AG09309 (cell line): ENCODE results near the gene HSD17B4.
"Not testable (repeated sequence)": the region's sequence is repeated elsewhere in the genome, so short reads cannot be mapped to it uniquely, and the experiment has no call there.

Experiments
- DNase-seq: peaks from one replicate; pipeline ENCODE4 v3.0.0-alpha.2; 2010; ENCODE audit warnings: low read depth
- H3K4me3 ChIP-seq: 2 replicates; pipeline ENCODE4 v1.5.1; 2011; ENCODE audit warnings: mild to moderate bottlenecking, low read depth, low read length, moderate library complexity; ENCODE audit not compliant: control insufficient read depth
- TF ChIP-seq, protein P1 (sequence below): IDR thresholded peaks from 2 replicates; pipeline ENCODE4 v1.5.1; 2011; ENCODE audit warnings: mild to moderate bottlenecking, low read depth, low read length, inconsistent platforms; ENCODE audit not compliant: insufficient read depth, control insufficient read depth; ENCODE audit errors: missing control alignments

HSD17B4 gene

DNA sequence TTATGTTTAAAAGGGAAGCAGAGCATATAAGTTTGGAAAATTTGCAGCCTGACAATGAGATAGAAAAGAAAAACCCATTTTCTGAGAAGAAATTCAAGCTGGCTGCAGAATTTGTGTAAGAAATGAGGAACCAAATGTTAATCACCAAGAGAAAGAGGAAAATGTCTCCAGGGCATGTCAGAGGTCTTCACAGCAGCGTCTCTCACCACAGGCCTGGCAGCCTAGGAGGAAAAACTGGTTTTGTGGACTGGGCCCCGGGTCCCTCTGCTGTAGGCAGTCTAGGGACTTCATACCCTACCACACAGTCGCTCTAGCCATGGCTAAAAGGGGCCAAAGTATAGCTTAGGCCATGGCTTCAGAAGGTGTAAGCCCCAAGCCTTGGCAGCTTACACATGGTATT is 32.1 kb upstream of the HSD17B4 start:
- H3K4me3 ChIP-seq = no peak overlapping the region
- TF ChIP-seq, protein P1, sequence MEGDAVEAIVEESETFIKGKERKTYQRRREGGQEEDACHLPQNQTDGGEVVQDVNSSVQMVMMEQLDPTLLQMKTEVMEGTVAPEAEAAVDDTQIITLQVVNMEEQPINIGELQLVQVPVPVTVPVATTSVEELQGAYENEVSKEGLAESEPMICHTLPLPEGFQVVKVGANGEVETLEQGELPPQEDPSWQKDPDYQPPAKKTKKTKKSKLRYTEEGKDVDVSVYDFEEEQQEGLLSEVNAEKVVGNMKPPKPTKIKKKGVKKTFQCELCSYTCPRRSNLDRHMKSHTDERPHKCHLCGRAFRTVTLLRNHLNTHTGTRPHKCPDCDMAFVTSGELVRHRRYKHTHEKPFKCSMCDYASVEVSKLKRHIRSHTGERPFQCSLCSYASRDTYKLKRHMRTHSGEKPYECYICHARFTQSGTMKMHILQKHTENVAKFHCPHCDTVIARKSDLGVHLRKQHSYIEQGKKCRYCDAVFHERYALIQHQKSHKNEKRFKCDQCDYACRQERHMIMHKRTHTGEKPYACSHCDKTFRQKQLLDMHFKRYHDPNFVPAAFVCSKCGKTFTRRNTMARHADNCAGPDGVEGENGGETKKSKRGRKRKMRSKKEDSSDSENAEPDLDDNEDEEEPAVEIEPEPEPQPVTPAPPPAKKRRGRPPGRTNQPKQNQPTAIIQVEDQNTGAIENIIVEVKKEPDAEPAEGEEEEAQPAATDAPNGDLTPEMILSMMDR = no peak
- no peak for DNase-seq

DNA sequence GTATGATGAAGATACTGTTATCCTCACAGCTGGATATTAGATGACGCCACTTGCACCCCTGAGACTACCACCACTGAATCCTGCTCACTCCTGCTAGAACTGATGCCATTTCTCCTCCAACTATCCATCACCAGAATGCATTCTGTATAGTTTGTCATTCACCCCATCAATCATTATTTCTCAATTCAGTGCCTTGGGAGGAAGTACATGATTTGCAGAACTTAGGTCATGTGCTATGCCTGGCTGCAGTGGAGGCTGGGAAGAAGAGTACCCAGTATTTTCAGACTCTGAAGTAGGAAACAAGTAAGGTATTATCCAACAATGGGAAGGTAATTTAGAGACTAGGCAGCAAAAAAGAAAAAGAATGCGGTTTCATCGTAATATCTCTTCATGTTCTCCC is 26.2 kb upstream of the HSD17B4 start:
- no peak for DNase-seq
- TF ChIP-seq, protein P1 = no peak

DNA sequence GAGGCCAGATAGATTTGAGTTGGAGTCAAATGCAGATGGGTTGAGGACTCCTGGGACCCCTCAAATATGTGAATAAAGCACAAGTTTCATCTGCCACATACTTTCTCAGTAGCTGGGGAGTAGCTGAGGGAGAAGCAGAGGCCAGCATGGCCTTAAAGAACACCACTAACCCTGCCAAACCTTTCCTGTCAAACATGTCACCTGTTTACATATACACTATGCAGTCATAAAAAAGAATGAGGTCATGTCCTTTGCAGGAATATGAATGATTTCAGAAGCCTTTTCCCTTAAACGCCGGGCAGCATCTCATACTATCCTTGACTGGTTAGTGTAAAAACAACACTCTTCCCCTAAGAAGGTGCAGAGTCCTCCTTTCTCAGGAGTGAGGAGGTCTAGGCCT is 25.2 kb upstream of the HSD17B4 start:
- TF ChIP-seq, protein P1 = no peak
- no peak overlapping the region for H3K4me3 ChIP-seq
- no peak for DNase-seq

More for the DNA sequence above, 26.2 kb upstream of the HSD17B4 start:
- H3K4me3 ChIP-seq = no peak overlapping the region

DNA sequence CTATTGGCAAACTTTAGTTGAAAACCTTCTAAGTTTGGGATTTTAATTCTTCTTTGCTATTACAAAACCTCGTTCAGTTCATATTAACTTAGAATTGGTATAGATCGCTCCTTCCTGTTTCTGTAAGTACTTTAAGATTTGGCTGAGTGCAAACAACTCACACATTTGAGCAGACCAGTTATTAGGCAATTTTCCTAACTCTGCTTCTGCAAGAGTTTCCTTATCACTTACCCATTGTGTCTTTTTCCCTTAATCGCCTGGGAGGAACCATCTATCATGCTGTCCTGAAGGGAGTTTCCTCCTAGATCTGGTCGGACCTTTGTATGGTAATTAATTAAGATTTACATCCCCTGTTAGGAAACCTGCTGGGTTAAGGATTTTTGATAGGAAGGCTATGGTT is 24.7 kb upstream of the HSD17B4 start:
- not testable (repeated sequence) for H3K4me3 ChIP-seq, DNase-seq

DNA sequence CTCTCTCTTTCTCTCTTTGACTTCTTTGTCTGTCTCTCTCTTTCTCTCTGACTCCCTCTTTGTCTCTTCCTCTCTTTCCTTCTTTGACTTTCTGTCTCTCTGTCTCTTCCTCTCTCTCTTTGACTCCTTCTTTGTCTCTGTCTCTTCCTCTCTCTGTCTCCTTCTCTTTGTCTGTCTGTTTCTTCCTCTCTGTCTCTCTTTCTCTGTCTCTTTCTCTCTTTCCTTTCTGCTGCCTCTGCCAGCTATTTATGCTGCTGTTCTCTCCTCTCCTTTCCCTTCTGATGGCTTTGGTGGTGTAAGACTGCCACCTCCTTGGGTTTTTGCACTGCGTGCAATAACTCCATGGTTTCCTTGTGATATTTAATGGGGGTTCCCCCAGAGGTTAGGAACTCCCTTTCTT is 24.1 kb upstream of the HSD17B4 start:
- not testable (repeated sequence) for DNase-seq, H3K4me3 ChIP-seq

DNA sequence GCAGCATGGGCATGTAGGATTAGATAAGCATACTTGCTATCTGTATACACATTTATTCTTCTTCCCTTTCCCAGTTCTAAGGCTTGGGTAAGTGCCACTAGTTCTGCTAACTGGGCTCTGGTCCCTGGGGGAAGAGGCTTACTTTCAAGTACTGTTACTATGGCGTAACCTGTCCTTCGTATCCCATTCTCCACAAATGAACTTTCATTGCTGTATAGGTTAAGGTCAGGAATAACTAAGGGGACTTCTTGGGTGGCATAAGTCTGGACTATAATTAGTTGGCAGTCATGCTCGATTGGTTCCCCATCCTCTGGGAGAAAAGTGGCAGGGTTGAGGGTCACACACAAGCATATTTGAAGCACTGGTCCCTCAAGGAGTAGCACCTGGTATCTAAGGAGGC is 23.7 kb upstream of the HSD17B4 start:
- DNase-seq, H3K4me3 ChIP-seq: not testable (repeated sequence)

DNA sequence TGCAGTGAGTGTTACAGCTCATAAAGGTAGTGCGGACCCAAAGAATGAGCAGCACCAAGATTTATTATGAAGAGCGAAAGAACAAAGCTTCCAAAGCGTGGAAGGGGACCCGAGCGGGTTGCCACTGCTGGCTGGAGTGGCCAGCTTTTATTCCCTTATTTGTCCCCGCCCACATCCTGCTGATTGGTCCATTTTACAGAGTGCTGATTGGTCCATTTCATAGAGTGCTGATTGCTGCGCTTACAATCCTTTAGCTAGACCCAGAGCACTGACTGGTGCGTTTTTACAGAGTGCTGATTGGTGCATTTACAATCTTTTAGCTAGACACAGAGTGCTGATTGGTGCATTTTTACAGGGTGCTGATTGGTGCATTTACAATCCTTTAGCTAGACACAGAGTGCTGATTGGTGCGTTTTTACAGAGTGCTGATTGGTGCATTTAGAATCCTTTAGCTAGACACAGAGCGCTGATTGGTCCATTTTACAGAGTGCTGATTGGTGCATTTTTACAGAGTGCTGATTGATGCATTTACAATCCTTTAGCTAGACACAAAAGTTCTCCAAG is 19.5 kb upstream of the HSD17B4 start:
- DNase-seq, H3K4me3 ChIP-seq: not testable (repeated sequence)

DNA sequence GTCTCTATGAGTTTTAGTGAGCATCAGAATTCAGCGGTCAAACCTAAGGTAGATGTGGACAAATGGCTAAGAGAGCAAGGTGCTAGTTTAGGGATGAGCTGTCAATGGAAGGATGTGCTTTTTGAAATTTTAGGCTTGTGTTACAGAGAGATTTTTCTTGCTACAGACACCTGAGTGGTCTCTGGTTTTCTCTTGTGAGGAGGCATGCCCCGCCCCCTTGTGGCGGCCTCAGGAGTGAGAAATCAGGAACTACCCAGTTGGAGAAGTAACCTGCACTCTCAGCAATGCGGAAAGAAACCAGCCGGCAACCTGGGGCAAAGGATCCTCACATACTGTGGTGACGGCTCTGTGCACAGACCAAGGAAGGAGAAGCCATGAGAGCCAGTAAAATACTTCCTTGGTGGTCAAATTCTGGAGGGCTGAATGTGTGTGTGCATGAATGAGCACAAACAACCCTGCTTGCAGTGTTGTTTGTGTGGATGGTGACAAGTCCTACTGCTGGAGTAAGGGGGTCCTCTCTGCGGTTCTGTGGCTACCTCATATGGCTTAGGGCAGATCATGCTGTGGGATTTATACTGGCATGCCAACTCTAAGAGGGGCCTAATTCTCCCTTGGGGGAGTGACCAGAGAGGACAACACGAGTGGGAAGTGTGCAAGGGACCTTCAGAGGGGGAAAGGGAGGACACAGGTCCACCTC is 16.7 kb upstream of the HSD17B4 start:
- H3K4me3 ChIP-seq = no peak overlapping the region
- no peak for DNase-seq
- TF ChIP-seq, protein P1 = peak; percentile 77

DNA sequence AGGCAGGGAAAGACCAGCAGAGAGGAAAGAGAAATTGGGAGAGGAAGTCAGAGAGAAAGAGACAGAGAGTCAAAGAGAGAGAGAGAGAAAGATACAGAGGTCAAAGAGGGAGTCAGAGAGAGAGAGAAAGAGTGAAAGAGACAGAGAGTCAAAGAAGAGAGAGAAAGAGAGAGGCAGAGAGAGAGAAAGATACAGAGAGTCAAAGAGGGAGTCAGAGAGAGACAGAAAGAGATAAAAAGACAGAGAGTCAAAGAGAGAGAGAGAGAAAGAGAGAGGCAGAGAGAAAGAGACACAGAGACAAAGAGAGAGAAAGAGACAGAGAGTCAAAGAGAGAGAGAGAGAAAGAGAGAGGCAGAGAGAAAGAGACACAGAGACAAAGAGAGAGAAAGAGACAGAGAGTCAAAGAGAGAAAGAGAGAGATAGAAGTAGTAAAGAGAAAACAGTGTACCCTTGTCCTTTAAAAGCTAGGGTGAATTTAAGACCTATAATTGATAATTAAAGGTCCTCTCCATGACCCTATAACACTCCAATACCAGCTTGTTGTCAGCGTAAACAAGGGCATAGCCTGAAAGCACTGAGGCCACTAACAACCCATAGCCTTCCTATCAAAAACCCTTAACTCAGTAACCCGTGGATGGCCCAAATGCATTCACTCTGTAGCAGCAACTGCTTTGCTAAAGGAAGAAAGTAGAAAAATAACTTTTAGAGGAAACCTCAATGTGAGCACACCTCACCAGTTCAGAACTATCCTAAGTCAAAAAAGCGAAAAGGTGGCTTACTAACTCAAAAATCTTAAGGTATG is 14.3 kb upstream of the HSD17B4 start:
- not testable (repeated sequence) for DNase-seq, H3K4me3 ChIP-seq

DNA sequence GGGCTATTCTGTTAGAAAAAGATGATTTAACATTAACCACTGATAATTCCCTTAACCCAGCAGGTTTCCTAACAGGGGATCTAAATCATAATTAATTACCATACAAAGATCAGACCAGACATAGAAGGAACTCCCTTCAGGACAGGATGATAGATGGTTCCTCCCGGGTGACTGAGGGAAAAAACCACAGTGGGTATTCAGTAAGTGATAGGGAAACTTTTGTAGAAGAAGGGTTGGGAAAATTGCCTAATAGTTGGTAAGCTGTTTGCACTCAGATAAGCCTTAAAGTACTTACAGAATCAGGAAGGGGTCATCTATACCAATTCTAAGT is 13.7 kb upstream of the HSD17B4 start:
- H3K4me3 ChIP-seq, DNase-seq: not testable (repeated sequence)
